Prostate gland (tissue), 2 donors: ENCODE data around the gene LRRC4C. TPM values are rescaled to one million over a fixed set of nuclear protein-coding genes. Genes with fewer than 3 reads are reported as not detected.

Experiments used
- DNase-seq: peaks from one replicate; pipeline ENCODE4 v3.0.0-alpha.2; 2019; ENCODE audit warnings: low spot score
- H3K27ac ChIP-seq, 2 donors: fragments of 200-600 bp; sonication (generic); 2 replicates each; pipeline ENCODE4 v1.5.1; 2017 to 2019
- H3K27me3 ChIP-seq: fragments of 200-600 bp; sonication (generic); replicated peaks from 2 replicates; pipeline ENCODE4 v1.5.1; 2019; ENCODE audit not compliant: insufficient read depth
- H3K36me3 ChIP-seq, 2 donors: fragments of 200-600 bp; sonication (generic); 1 replicate in 1 of 2; 2 replicates in 1 of 2; pipeline versions ENCODE4 v1.5.1 to v1.8.1; 2017 to 2019
- H3K4me1 ChIP-seq: fragments of 200-600 bp; sonication (generic); replicated peaks from 2 replicates; pipeline ENCODE4 v1.5.1; 2019
- H3K4me3 ChIP-seq, 2 donors: fragments of 200-600 bp; sonication (generic); 2 replicates each; pipeline ENCODE4 v1.5.1; 2017 to 2019
- H3K9me3 ChIP-seq: fragments of 200-600 bp; sonication (generic); 2 replicates; pipeline ENCODE4 v1.5.1; 2017
- CTCF ChIP-seq, 4 experiments: fragments of 200-600 bp in 2 of 4; fragments of 450-650 bp in 2 of 4; sonication (generic) in 2 of 4; IDR thresholded peaks; 1 replicate in 3 of 4; 2 replicates in 1 of 4; pipeline ENCODE4 v1.5.1; 2016 to 2019; ENCODE audit warnings: antibody characterized with exemption in 4 of 4, mild to moderate bottlenecking in 2 of 4, moderate library complexity in 2 of 4
- POLR2A ChIP-seq: fragments of 450-650 bp; IDR thresholded peaks from one replicate; pipeline ENCODE4 v1.6.1; 2016; ENCODE audit warnings: antibody characterized with exemption, mild to moderate bottlenecking
- POLR2AphosphoS5 ChIP-seq: sonication (generic); formaldehyde crosslinking; IDR thresholded peaks from one replicate; pipeline ENCODE4 v1.6.1; 2017; ENCODE audit warnings: antibody characterized with exemption
- WGBS: methylation state at CpG from one replicate; pipeline ENCODE4 v1.1.5; 2018; 5-methylcytosine and 5-hydroxymethylcytosine counted together
- intact Hi-C: fragments of 100-400 bp; cut with DNase I; formaldehyde crosslinking; loops from one replicate; pipeline ENCODE4 v1.14.2; 2022
- total RNA-seq, 2 donors: library from RNA; depleted of rRNA; stranded (reverse); fragments of >200 nt; gene quantifications; one replicate each; pipeline ENCODE4 v1.1.0, GENCODE V29; 2016

The LRRC4C gene
- total RNA-seq, 2 donors from 2014 or later: 0.28 TPM; not detected in 1

GRCh38 chr11:41145420-41145819 lies 314.0 kb downstream of the LRRC4C start:
- no peak for DNase-seq
- Histone ChIP-seq H3K4me1 (no peaks in the 10 kb centered on the region), H3K36me3 (no peaks in the 10 kb centered on the region), H3K9me3 (no peaks in the 10 kb centered on the region), H3K27me3 (no peaks in the 10 kb centered on the region), H3K4me3 (no peak overlapping the region), H3K27ac (no peak overlapping the region)
- no peak for TF ChIP-seq POLR2A
- no peak for TF ChIP-seq CTCF (IDR thresholded peaks at IDR 0.05)
- no peak for TF ChIP-seq POLR2AphosphoS5
- intact Hi-C loops: no loop called here
- WGBS: 79% methylated on average over 5 of the region's 5 CpGs

- no peaks in the 10 kb centered on the region for H3K36me3 ChIP-seq
- TF ChIP-seq CTCF (IDR thresholded peaks at IDR 0.05) (no peak), POLR2AphosphoS5 (no peak), POLR2A (no peak)
- DNase-seq: no peak
- H3K4me1 ChIP-seq: no peaks in the 10 kb centered on the region
- H3K4me3 ChIP-seq: no peak overlapping the region
- H3K9me3 ChIP-seq: no peaks in the 10 kb centered on the region
- H3K27me3 ChIP-seq: no peaks in the 10 kb centered on the region
- WGBS: 7% methylated on average over 1 of the region's 1 CpG
- intact Hi-C loops: no loop called here
- H3K27ac ChIP-seq: no peak overlapping the region
Measured at GRCh38 chr11:41134971-41135370, 324.5 kb downstream of the LRRC4C start.

- Histone ChIP-seq H3K27me3 (no peaks in the 10 kb centered on the region), H3K4me3 (no peak overlapping the region), H3K36me3 (no peaks in the 10 kb centered on the region), H3K4me1 (no peaks in the 10 kb centered on the region), H3K27ac (no peak overlapping the region), H3K9me3 (no peaks in the 10 kb centered on the region)
- TF ChIP-seq POLR2AphosphoS5: no peak
- no peak for TF ChIP-seq POLR2A
- no peak for TF ChIP-seq CTCF (IDR thresholded peaks at IDR 0.05)
- WGBS: 80% methylated on average over 2 of the region's 2 CpGs
- DNase-seq: no peak
- intact Hi-C loops: no loop called here
Measured at GRCh38 chr11:41133023-41133422, 326.4 kb downstream of the LRRC4C start.

GRCh38 chr11:41121600-41121999 lies 337.9 kb downstream of the LRRC4C start:
- DNase-seq: no peak
- intact Hi-C loops: no loop called here
- Histone ChIP-seq H3K36me3 (no peaks in the 10 kb centered on the region), H3K27me3 (no peaks in the 10 kb centered on the region), H3K4me1 (no peaks in the 10 kb centered on the region), H3K9me3 (no peaks in the 10 kb centered on the region), H3K4me3 (no peak overlapping the region), H3K27ac (no peak overlapping the region)
- no peak for TF ChIP-seq CTCF (IDR thresholded peaks at IDR 0.05)
- TF ChIP-seq POLR2AphosphoS5: no peak
- TF ChIP-seq POLR2A: no peak

- H3K27me3 ChIP-seq: no peaks in the 10 kb centered on the region
- no peak overlapping the region for H3K27ac ChIP-seq
- H3K36me3 ChIP-seq: no peaks in the 10 kb centered on the region
- H3K4me1 ChIP-seq: no peaks in the 10 kb centered on the region
- no peaks in the 10 kb centered on the region for H3K9me3 ChIP-seq
- no peak for DNase-seq
- intact Hi-C loops: no loop called here
- no peak overlapping the region for H3K4me3 ChIP-seq
- WGBS: 64% methylated on average over 2 of the region's 2 CpGs
- no peak for TF ChIP-seq POLR2AphosphoS5
- no peak for TF ChIP-seq CTCF (IDR thresholded peaks at IDR 0.05)
- no peak for TF ChIP-seq POLR2A
Measured at GRCh38 chr11:41119484-41119883, 340.0 kb downstream of the LRRC4C start.
